Caki2 (cell line): Measurements from ENCODE around the gene SLC4A7. TPM values are rescaled to one million over a fixed set of nuclear protein-coding genes. Genes with fewer than 3 reads are reported as not detected.
"Not testable (repeated sequence)": the region's sequence is repeated elsewhere in the genome, so short reads cannot be mapped to it uniquely, and the experiment has no call there.

Experiments used
- DNase-seq: peaks from one replicate; pipeline ENCODE4 v3.0.0-alpha.2; 2015; ENCODE audit warnings: low read depth
- in situ Hi-C: cut with HindIII; loops from 2 replicates; pipeline ENCODE4 v1.10.0; 2016; ENCODE audit warnings: low sequenced_read_pairs, low pct_unique_long_range_greater_than_20kb, mixed read lengths
- total RNA-seq: library from RNA; depleted of rRNA; stranded (reverse); fragments of >200 nt; shearing (Covaris generic); gene quantifications from 2 replicates; pipeline ENCODE4 v1.2.3, GENCODE V29; 2014; ENCODE audit warnings: low replicate concordance; rRNA removed

The SLC4A7 gene
- 7.4 and 13.7 TPM in 2 replicates for total RNA-seq

DNA sequence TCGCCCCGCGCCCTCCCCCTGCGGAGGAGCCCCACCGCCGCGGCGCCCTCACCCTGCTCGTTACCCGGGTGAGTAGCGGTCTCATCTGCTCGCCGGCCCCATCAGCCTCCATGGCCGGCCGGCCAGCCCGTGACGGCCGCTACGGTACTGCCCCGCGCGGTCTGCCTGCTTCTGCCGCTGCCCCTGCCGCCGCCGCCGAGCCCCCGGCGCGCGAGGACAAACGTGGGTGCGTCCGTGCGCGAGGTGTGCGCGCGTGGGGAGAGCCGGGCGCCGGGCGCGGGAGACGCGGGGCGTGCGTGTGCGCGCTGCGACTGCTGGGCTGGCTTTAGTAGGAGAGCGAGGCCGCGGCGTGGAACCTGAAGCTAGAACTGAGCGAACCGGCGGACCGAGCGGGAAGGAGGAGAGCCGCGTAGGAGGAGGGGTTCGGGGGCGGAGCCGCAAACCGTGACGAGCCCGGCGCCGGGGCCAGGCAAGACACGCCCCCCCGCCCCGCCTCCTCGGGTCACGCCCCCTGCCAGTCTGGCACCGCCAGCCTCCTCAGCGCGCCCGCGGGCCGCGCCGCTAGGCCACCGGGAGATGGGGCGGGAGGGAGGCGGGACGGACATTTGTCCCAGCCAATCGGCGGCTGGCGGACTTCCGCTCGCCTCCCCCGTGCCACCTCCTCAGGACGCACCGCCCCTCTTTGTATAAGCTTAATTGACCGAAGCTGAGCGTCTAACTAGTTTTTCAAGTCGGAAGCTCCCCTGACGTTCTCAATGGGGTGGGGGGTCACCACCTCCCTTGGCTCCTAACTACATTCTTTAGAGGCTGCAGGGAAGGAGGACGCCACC lies at the start of gene SLC4A7:
Gene SLC4A7 (minus strand): TSS at position 370 of the 830 bp plus-strand sequence. CDS start 258 bp downstream, at position 112.
- in situ Hi-C loops: no loop called here

DNA sequence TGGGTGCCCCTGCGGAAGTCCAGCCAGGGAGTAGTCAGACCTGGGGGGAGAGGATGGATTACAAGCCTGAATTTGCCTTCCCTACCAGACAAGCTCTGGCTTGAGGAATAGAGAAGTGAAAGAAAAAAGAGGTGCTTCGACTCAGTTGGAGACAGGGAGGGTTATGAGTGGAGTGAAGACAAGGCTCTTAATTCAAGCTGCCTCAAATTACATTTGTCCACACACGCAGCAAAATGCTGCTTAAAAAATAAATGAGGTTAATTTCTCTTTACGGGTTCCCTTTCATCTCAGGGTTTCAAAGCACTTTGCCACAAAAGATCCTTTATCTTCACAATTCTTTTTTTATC lies 49.0 kb upstream of the SLC4A7 start:
- in situ Hi-C loops: no loop called here
- DNase-seq: no peak

More for the DNA sequence above, at the start of gene SLC4A7:
- peak; percentile 97 for DNase-seq

DNA sequence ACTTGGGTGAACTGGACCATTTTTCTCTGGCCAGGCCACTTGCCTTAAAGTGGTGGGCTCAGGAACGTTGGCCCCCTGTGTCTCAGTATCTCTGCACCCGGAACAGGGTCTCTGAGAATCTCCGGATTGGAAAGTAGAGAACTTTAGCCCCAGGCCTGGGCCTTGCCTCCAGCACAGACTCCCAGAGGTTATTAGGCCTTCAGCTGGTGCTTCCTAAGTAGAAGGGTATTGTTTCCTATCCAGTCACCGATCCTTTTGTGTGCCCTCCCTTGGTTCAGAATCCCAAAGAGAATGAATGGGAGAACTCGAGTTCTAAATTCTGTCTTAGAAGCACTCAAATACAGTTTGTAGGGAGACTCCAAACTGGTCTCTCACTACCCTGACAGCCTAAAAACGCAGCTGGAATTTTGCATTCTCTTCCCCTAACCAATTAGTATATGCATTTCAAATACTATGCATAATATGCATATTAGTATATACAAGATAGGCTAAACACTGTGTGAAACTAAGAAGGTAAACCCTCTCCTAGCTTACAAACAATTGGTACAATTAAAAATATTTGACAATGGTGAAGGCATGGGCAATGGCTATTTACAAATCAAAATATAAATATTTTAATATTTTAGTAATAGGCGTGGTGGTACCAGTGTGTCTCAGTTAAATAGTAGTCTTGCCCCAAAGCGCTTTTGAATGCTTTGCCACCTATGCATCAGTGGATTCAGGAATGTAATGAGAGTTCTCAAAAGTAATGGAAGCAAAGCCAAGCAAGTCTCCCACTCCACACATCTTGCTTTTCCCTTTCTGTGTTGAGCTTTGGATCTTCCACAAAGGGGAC lies 48.5 kb upstream of the SLC4A7 start:
- no peak for DNase-seq
- in situ Hi-C loops: no loop called here

DNA sequence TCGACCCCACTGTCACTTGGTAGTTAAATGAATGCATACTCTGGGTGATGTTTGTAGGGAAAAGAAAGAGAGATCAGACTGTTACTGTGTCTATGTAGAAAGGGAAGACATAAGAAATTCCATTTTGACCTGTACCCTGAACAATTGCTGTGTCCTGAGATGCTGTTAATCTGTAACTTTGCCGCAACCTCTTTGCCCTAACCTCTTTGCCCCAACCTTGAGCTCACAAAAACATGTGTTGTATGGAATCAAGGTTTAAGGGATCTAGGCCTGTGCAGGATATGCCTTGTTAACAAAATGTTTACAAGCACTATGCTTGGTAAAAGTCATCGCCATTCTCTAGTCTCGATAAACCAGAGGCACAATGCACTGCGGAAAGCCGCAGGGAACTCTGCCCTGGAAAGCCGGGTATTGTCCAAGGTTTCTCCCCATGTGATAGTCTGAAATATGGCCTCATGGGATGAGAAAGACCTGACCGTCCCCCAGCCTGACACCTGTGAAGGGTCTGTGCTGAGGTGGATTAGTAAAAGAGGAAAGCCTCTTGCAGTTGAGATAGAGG lies 47.1 kb upstream of the SLC4A7 start:
- in situ Hi-C loops: not testable (repeated sequence)

DNA sequence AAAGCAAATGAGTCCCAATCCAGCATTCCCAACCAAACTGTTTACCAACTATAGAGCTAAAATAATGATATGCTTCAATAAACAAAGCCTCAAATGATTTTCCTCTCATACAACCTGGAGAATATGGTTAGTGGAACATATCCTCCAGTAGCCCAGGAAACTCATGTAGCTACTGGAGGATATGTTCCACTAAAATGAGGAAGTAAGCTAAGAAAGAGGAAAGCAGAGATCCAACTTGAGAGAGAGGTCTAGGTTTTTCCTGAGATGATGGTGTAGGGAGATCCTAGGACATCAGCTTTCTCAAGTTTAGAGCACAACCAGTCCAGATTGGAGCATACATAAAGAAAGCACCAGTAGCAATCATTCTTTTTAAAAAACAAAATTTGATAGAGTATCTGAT lies 44.6 kb upstream of the SLC4A7 start:
- no peak for DNase-seq
- in situ Hi-C loops: no loop called here

More for the DNA sequence above, 47.1 kb upstream of the SLC4A7 start:
- not testable (repeated sequence) for DNase-seq

DNA sequence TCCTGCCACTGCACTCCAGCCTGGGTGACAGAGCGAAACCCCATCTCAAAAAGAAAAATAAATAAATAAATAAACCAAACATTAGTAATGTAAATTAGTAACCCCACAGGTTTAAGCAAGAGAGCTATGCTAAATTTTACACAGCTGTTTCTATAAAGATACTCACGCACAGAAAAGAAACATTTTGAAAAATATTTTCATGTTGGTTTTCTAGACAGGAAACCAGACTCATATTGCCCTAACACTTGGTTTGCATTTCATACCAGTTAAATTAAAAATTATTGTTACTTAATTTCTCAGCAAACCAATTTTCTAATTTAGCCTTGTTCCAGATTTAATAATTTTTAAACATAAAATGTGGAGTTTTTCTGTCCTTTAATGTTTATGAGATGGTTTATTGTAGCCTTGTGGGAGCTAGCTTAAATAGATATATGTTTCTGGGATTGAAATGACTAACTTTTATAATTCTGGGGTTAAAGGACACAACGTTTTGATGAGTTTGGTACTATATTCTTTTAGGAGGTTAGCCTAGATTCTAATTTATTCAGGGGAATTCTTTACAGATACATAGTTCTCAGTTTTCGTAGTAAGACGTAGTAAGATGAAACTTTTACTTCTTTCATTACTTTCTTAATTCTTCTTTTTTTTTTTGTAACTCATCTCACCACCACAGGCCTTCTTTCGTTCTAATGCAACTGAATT lies 42.6 kb upstream of the SLC4A7 start:
- in situ Hi-C loops: no loop called here
- no peak for DNase-seq

DNA sequence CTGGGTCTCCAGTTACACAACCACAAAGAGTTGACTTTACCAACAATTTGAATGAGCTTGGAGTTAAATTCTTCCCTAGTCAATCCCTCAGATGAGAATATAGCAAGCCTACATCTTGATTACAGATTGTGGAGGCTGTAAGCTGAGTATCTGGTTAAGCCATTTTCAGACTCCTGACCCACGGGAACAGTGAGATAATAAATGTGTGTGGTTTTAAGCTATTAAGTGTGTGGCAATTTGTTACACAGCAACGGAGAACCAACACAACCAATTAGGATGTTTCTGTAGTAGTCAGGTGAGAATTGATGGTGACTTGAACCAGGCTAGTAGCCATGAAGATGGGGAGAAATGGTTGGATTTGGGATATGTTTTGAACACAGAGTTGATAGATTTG lies 37.7 kb upstream of the SLC4A7 start:
- DNase-seq: no peak
- in situ Hi-C loops: no loop called here

DNA sequence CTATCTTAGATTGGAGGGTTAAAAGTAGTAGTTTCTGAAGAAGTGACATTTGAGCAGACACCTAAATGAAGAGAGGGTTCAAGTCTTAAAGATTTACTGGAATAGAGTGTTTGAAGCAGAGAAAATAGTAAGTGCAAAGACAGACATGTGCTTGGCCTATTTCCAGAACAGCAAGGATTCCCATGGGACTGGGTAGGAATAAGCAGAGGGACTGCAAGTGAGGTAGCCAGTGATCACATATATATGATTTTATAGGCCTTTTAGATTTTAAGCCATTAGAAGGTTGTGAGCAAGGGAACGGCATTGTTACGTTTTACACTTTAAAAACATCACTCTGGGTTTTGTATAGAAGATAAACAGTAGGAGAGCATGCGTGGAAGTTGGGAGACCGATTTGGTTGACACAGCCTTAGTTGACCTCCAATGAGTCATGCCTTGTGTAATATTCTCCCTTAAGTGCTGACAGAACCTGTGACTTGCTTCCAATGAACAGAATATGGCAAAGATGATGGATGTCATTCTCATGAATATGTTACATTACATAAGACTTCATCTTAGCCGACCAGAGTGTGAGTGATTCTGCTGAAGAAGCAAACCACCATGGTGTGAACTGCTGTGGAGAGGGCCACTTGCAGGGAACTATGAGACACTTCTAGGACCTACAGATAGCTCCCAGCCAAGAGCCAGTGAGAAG lies 37.1 kb upstream of the SLC4A7 start:
- DNase-seq: peak; percentile 57

DNA sequence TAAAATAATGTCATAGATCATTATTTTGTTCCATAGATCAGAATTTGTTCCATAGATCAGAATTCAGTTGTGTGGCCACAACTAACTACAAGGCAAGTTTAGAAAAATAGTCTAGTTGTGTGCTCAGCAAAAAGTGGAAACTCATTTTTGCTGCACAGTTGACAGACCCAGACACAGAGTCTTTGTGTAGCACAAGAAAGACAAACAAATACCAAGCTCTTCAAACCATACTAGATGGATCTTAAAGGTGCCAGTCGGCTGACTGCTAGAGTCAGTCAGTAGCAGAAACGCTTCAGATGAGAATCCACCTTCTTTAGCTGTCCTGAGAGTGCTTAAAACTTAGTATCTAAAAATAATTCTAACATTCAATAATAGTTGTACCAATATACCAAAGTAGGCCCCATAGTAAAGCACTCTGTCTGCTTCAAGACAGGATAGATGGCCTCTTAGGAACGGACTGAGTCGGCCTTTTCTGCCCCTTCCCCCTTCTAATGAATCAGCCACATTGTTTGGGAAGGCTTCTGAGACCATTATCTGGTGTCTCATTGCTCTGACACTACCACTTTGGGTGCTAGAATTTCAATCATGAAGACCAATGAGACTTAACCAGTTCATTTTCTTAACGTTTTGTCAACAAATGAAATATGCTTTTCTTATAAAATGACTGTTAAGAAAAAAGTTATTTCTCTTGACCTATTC lies 27.7 kb upstream of the SLC4A7 start:
- DNase-seq: peak; percentile 35
- in situ Hi-C loops: no loop called here

More for the DNA sequence above, 37.1 kb upstream of the SLC4A7 start:
- in situ Hi-C loops: no loop called here

DNA sequence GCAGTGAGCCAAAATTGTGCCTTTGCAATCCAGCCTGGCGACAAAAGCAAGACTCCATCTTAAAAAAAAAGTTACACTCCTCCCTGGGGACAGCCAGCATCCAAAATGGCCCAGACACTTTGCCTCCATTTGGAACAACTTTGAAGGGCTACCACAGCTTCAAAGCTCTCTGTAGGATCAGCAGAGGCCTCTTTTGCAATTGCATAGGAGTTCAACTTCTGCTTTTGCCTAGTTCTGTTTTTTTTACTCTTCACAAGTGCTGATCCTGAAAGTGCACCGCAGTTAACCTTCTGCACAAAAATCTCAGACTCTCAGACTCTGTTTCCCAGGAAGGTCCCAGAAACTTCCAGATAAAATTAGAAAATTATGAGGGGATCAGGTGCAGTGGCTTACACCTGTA lies 25.2 kb upstream of the SLC4A7 start:
- in situ Hi-C loops: no loop called here
- no peak for DNase-seq

DNA sequence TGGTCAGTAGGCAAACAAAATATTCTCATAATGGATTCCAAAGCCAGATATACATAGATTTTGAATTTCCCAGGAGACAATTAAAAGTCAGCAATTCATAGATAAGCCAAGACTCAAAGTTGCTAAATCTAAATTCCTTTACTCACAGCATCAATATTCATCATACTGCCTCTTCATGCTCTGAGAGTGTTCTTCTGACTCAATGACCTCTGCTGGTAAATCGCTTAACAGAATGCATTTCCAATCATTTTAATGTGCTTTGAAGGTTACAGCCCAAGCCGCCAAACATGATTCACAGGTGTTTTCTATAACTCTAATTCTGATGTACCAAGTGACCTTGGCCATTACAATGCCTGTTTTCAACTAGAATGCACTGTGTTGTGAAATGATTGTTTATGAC lies 24.2 kb upstream of the SLC4A7 start:
- DNase-seq: no peak
- in situ Hi-C loops: no loop called here

DNA sequence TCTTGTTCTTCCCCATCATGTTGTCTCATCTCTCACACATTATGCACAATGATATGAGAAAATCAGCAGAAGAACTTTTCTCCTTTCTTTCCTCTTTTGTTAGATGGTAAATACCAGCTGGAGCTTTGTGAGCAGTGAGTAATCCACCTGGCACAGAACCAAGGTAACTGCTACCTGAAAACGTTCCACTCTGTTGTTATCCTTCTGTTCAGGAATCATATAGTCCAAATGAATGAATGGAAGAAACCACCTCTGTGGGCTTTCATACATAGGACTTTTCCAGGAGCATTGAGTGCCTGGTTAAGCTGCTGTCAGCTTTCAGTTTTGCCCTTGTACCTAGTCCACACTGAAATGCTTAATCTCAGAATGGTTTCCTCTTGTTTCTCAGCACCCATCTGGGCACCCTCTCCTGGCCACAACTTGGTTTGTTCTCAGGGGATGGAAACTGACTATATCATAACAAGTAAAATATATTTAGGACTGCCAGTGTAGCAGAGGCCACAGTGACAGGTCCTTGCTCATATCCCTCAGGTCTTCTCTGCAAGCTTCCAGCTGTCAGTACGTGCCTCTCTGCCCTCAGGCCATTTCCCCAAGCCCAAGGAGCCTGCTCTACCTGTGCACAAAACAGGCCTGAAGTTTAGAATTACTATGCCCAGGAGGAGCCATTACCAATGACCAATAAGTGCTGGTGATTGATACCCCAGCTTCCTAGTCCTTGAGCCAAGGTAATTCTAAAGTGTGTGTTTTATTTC lies 23.5 kb upstream of the SLC4A7 start:
- in situ Hi-C loops: no loop called here
- DNase-seq: no peak

DNA sequence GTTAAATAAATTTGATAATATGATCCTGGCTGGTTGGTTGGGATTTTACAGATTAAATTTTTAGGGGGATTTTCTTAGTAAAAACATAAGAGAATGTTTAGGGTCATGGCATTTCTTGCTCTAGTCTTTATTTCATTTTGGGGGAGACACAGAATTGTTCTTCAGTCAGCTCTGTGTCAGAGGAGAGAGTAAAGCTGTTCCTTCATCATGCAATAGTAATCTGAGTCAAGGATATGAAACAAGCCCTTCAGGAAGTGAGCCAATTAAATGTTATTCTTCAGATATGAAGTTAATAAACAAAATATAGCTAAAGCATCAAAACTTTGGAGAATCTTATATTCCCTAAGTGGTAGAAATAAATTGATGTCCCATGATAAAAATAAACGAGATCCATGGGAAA lies 22.9 kb upstream of the SLC4A7 start:
- in situ Hi-C loops: no loop called here
- DNase-seq: no peak

DNA sequence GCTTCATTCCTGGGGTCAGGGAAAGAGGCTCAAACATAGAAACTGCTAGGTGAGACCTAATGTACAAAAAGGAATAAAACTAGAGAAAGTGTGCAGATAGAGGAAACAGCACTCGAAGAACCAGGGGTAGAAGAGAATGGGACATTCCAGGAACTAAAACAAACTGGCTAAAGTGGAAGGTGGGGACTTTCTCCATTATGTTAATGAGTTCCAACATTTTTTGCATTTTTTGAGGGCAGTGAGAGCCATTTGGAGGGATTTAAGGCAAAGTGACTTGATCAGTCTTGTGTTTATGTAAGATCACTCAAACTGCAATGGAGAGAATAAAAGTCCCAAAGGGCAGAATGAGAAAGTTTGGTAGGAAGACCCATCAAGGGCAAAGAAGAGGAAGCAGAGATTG lies 20.6 kb upstream of the SLC4A7 start:
- no peak for DNase-seq
- in situ Hi-C loops: no loop called here

DNA sequence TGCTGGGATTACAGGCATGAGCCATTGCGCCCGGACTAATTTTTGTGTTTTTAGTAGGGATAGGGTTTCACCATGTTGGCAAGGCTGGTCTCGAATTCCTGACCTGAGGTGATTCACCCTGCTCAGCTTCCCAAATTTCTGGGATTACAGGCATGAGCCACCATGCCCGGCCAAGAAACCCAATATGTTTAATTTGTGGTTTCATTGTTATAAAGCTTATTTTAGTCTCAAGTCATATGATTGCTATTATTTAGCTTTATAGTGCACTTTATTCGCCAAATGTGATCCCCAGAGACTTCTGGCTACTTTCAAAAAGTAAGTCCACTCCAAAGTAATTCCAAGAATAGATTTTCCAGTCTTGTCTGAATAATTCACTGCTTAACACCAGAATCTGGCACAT lies 19.3 kb upstream of the SLC4A7 start:
- DNase-seq: no peak
- in situ Hi-C loops: no loop called here

DNA sequence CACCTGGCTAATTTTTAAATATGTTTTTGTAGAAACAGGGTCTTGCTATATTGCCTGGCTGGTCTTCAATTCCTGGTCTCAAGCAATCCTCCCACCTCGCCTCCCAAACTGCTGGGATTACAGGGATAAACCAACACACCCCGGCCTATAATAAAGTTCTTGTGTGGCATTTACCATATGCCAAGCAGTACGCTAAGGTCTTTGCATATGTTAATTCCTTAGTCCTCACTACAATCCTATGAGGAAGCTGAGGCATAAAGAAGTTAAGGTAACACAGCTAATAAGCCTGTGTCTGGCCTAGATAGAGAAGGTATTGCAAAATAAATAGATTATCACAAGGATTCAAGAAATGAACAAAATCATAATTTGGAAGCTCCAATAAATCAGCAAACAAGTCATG lies 17.6 kb upstream of the SLC4A7 start:
- in situ Hi-C loops: no loop called here
- DNase-seq: no peak

DNA sequence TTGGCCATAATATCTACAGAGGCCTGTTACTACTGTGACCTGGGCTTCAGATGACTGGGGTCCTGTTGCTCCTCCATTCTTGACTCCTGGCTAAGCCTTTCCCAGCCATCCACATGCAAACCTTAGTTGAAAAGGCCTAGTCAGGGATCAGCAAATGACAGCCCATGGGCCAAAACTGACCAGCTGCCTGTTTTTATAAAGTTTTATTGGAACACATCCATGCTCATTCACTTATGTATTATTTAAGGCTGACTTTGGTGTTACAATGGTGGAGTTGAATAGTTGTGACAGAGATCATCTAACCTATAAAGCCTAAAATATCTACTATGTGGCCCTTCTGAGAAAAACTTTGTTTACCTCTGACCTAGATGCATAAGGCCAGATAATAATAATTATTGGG lies 16.8 kb upstream of the SLC4A7 start:
- in situ Hi-C loops: no loop called here
- DNase-seq: no peak
